Central memory CD4-positive, alpha-beta T cell (primary cell): ENCODE measurements around the gene TAF5L.
A peak's percentile ranks its signal among the peaks of the same experiment; 100 is the strongest.

Experiments used
- DNase-seq: peaks from one replicate; pipeline ENCODE4 v3.0.0; 2022
- total RNA-seq, 3 experiments: gene quantifications; one replicate each; lab custom pipeline; 2026; lab: John Stamatoyannopoulos, UW

Gene TAF5L
- 27.8 to 47.5 (median 37.6) reads per million in 3 experiments for total RNA-seq

DNA sequence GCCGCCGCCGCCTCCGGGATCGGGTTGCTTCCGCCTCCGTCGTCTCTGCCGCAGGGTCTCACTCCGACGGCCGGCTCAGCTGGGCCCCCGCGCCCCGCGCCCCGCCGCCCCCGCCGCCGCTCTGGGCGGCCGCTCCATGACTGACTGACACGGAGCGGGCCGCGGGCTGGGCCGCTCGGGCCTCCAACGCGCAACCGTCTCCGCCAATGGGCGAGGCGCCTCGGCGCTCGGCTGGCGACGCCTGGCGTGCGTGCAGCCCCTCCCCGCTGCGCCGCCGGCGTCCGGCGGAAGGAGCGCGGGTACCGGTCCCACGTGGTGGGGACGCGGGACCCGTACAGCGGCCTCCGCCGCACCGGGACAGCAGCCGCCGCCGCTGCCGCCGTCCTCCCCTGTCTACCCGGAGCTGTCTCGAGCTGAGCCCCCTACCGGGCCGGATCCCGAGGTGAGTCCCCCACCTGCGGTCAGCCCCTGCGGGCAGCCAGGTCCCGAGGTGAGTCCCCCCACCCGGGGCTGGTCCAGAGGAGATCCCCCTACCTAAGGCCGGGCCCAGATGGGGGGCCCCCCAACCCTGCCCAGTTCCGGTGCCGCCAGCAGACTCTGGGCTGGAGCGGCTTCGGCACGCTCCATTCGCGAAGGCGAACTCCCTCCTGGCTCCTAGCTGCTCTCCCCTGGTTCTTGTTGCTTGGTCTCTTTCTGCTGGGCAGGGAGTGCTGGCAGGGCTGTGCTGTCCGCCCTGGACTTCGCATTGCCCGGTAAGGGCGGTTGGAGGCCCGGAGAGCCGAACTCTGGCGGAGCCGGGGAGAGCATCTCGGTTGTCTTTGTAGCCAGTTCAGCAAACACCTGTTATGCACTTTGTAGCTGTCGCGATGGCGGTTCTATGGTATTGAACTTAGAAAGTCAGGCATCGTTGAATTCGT is at the start of gene TAF5L, which contains the start of gene URB2:
Gene TAF5L (minus strand): TSS at position 208 of the 917 bp plus-strand sequence. CDS start 11,640 bp downstream, outside the sequence.
Gene URB2 (plus strand): TSS at position 333 of the 917 bp plus-strand sequence. CDS start 1,387 bp downstream, outside the sequence.
- DNase-seq, result peak; percentile 87

DNA sequence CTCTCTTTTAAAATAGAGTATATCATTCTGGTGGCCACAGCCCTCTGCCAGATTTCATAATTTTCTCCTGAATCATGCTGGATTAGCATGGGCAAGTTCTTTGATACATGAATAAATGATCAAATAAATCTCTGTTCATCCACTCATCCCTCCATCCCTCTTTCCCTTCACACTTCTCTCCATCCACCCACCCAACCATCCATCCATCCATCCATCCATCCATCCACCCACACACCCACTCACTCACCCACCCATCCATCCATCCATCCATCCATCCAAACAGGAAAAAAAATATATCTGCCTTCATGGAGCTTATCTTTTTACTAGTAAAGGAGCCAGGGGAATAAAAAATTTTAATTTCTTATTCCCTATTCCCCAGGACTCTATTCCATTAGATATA is 49.5 kb upstream of the TAF5L start:
- DNase-seq, result no peak

DNA sequence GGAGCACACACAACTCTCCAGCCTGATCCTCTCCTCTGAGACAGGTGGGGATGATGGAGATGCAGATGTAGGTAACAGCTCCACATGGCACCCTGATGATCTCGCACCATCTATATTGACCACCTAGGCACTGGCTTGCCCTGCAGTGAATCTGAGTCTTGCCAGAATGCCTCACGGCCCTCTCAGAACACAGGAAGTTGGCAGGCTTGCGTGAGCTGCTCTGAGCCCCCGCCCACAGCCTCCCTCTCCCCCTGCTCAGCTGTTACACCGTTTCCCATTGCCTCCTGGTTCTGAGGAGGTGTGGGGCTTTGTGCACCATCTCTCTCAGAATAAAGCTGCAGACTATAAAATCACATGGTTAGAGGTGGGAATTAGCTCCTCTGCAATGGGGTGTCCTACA is 48.1 kb upstream of the TAF5L start:
- DNase-seq, result no peak

DNA sequence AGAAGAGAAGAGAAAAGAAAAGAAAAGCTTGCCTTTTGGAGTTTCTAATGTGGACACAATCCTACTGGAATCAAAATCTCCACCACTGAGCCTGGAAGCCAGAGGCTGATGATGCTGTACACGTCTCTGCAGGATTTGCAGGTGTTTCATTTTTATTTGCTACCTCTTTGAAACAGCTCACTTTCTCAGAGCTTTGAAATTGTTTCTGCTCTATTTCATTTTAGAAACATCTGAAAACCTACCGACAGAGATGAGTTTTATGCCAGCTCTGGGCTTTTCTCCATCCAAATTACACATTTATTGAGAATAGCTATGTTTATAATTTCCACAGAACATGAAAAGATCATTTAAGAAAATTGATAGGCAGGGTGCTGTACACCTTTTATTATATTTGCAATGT is 46.3 kb upstream of the TAF5L start:
- DNase-seq, result no peak

DNA sequence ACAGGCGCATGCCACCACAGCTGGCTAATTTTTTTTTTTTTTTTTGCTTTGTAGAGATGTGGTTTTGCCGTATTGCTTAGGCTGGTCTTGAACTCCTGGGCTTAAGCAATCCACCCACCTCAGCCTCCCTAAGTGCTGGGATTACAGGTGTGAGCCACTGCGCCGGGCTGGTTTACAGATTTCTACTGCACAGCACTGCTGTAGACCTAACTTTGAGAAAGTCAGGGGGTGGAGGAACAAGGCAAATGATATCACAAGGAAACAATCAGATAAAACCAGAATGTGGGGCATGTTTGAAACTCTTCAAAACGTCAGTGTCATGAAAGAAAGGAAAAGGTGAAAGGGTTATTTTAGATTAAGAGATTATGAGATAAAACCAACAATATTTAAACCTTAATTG is 45.4 kb upstream of the TAF5L start:
- no peak for DNase-seq

DNA sequence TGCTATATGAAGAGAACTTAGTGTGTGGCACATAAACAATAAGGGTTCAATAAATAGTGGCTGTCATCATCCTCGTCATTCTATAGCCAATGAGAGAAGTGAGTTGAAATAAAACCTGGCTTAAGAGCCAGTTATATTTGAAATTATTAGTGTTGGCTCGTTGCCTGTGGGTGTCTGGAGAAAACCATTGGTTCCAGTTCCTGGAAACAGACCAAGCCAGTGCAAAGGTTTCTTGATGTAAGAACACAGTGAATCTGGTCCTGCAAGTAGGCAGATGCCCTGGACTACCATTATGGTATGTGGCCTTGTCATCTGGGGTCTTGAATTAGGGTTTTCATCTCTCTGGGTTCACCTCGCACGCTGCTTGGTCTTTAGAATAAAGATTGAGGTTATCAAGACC is 43.4 kb upstream of the TAF5L start:
- DNase-seq, result no peak

DNA sequence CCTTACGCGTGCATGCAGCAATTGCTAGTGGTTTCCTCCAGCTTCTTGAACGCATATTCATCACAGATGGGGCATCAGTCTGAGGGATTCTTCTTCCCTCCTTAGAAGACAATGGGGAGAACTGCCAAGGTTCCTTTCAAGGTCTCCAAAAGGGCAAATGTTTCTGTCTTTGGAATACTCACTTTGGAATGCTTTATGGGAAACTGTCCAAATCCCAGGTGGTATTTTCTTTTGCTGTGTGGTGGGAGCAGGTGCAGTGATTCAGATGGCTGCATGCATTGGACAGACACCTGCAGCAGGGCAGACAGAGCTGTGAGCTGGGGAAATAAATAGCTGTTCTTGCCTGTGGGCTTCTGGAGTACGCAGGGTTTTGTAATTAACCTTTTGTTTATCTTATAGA is 40.7 kb upstream of the TAF5L start:
- no peak for DNase-seq

DNA sequence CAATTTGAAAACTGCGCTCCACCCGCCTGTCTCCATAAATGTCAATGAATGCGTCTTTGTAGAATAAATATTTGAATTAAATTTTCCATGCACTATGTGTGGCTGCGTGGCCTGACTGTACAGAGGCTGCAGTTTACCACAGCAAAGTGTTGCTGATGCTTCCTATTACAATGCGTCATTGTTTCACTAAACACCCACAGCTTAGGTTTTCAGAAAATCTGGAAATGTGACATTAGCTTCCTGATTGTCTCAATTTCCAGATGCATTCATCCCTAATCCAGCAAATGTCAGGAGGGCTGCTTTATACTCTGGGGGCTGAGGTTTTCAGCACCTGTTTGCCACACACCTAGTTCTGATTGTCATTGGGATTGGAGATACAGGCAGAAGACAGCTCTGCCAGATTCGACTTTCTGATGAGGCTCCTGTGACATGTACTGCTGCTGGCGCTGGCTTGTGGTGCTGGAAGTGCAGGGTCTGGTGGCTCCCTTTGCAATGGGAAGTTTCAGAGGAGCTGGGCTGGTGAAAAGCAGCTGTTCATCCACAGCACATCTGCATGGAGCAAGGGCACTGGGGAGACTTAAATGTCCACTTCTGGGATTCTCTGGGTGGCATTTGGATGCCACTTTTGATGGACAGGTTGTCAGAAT is 40.1 kb upstream of the TAF5L start:
- no peak for DNase-seq

DNA sequence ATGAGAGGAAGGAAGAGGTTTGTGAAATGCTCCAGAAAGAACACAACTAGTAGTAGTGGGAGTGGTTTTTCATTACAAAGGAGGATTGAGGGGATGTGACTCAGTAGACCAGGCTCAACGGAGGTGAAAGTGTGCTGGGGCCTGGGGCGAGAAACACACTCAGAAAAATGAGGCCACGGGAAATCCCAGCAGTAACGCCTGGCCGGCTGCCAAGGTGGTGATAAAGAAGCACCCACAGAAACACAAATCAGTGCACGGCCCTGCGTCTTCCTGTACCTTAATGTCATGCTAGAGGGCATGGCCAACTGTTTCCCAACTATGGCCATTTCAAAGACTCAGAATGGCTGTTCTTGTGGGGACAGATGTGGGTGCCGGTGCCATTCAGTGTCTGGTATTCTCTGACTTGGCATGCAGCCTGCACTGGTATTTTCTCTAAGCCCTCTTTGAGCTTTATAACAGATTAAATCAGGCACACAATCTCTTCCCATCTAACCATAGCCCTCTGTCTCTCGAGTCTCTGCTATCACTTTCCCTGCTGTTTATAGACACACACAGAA is 38.3 kb upstream of the TAF5L start:
- DNase-seq, result peak; percentile 71

DNA sequence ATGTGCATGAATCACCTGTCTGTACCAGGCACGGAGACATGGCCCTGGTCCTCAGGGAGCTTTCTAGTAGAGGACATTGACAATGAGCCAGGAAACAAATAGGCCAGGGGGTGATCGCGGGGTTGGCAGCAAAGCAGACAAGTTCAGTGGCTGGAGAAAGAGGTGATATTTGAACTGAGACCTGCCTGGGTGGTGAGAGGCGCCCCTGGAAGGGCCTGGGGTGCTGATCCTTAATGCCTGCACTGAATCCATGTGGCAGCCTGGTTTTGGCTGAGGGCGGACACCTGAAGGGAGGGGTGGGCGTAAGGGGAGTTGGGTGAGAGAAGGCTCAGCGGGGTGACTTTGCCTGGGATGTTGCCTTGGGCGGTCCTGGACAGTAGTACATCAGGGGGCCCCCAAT is 36.0 kb upstream of the TAF5L start:
- no peak for DNase-seq

DNA sequence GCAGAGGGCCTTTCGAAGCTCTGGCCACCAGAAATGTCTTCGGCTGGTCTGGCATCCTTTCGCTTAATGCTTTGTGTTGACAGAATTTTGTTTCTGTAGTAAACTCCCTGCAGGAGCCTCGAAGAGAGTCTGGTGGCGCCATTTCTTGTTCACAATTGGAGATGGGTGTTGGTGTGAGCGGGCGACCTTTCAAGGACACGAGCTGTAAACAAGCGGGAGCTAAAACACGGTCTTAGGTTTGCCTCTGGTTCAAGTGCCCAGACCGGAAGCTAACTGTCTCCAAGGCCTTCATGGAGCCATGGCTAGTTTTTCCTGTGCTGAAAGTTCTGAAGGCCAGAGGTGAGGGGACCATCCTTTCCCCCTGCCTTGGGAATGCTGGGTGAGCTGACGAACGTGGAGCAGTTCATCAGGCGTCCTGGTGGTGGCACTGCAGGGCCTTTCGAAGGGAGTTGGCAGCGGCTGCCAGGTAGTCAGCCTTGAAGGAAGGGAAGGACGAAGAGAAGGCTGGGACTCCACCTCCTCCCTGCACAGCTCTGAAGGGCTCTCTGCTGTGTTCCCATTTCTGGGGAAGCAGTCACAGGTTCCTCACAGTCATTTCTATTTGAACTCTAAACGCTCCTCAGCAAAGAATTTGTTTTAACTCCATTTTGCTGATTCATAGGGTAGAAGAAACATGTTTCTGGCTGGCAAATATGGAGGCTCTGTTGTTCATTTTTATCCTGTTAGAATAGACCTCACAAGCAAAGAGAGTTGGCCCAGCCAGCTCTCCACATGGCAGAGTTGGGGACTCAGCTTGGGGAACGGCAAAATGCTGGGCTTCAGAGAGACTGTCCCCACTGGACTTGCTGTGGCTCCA is 35.3 kb upstream of the TAF5L start:
- DNase-seq, result peak; percentile 49

DNA sequence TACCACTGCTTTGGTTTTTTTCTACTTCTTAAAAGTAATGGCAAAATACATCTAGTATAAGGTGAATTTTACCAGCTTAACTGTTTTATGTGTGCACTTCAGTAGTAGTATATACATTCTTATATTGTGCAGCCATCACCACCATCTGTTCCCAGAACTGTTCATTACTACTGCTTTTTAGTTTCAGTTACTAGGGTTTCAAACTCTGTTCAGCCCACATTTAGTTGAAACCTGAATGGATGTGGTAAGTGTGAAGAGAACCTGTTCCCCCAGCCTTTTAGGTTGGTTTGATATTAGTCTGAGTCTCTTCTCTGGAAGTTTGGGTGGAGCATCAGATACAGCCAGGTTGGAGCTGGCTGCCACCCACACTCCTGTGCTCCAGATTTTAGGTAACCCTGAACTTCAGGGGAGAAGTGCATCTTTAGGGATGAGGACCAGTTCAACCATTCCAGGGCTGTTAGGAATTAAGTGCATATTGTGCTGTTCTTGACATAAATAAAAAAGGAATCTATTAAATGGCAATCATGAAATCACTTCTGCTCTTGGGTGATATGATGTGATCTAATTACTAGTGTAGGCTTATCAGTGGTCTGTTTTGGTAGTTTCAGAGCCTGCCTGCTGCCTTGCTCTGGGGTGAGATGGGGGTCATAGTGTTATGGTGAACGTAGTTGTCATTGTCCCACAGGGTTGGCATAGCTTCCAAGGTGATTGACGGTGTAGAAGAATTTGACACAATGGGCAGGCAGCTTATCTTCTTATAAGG is 32.3 kb upstream of the TAF5L start:
- DNase-seq, result no peak

DNA sequence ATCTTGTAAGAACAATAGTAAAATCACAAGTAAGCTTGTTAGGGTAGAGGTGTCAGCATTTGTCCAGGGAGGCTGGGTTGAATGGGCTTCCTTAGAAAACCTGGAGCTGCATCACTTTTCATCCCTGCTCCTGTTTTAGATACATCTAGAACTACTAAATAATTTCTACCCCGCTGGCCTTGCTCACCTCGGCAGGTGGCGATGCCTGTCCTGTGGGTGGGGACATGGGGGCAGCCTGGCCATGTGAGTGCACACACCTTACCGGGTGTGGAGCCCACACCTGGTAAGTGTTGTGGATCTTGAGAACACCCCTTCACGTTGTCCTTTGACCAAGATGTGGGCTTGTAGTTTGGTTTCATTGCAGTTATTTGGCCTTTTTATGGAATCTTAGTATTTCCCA is 29.9 kb upstream of the TAF5L start:
- DNase-seq, result no peak

DNA sequence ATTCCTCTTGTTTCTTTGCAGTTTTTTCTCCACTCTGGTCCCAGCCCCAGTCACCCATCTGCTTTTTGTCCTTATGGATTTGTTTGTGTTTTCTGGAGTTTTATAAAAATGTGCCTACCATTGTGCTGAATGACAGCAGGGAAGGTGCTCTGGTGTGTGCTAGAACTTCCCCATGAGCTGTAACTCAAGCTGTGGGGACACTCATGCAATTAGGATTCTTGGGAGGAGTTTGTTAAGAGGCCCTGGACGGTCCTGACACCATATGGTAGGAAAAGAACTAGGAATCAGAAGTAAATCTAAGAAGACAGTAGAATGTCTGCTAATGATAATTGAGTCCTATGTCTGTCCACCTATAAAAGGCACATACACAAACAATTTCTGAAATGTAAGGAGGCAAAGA is 27.5 kb upstream of the TAF5L start:
- DNase-seq, result no peak

DNA sequence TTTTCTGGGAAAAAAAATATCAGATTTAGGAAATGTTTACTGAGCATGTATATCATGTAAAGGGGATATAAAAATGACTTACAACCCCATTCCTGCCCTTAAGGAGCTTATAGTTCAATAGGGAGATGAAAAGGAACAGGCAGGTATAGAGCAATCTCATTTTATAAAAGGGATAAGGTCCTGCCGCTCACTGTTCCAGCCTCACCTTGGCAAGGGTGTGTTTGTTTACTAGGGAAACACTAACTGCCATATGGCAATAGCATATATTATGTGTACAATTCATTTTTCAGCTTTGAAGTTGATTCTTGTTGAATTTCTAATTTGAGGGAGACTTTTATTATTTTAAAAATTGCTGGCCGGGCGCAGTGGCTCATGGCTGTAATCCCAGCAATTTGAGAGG is 25.6 kb upstream of the TAF5L start:
- no peak for DNase-seq

DNA sequence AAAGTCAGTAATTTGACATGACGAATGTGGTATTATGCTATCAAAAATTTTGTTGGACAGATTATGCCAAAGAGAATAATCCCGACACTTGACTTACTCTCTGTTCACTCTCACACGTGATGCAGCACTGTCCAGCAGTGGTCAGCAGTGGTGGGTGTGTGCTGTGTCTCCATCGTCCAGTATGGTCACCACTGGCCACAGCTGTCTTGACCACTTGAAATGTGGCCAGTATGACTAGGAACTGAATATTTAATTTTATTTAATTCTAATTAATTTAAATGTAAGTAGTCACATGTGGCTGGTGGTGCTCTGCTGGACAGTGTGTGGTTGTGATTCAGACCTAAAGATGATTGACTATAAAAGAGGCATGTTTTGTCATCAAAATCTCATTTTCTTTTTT is 24.1 kb upstream of the TAF5L start:
- no peak for DNase-seq

DNA sequence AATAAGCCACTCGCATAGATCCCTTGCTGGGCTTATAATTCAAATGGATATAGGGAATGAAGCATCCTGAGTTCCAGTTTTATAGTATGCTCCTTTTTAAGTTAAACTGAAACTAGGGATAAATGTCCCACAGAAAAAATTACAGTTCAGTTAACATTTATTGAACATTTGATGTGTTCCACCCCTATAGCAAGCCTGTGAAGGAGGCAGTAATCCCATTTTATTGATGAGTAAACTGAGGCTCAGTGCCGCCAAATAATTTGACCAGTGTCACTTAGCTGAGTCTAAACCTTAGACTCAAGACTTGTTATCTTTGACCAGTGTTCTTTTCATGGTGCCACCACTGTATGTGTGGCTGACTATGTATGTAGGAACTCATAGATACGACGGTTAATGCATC is 22.5 kb upstream of the TAF5L start:
- DNase-seq, result no peak

DNA sequence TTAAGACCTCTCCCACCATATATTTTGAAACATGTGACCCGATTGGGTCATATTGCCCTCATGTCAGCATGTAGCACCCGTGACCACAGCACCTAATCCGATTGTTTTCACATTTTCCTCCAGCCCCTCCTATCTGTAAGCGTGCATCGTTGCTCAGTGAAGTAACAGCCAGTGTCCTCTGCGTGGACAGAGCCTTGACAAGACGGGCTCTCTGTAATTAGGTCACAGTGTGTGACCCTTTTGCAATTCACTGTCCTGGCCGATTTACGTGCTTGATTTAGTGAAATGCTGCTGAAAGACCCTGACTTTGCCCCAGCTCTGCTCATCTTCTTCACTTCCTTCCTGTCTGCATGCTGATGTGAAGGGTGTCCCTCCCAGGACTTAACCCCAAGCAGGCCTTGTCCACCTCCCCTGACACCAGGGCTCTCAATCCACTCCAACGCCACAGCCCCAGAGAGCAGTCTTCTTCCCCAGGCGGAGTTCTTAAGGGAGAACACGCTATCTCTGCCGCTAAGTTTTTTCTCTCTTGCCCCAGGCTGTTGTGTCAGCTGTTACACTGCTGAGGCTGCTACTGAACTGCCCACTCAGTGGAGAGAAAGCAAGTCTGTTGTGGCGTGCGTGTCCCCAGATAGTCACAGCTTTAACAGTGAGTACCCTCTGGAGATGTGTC is 19.5 kb upstream of the TAF5L start:
- no peak for DNase-seq

DNA sequence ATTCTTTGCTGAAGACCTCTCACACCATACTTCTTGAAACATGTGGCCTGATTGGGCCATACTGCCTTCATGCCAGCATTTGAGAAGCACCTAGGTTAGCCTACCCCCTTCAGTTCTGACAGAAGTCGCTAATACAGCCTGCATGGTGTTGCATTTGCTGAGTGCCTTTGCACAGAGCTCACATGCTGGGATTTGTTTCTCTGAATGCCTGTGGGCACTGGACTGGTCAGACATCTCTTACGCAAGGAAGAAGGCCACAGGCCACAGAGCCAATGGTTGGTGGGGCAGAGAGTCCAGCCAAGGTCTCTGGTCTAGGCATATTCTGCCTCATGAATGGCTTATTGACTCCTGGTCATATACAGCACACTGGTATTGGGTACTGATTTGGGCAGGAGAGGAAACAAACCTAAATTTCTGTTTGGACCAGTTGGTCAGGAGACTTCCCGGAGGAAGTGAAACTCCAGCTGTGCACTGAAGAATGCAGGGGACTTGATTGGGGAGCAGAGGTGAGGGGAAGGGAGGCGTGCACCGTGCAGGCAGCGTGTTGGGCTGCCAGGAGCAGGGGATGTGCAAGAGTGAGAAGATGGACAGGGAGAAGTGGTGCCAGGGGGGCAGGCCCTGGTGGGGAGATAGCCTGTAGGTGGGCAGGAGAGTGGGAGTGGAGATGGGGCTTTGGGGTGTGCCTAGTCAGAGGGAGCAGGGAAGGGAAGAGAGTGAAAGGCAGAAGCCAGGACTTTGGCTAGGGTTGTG is 18.2 kb upstream of the TAF5L start:
- DNase-seq, result no peak

DNA sequence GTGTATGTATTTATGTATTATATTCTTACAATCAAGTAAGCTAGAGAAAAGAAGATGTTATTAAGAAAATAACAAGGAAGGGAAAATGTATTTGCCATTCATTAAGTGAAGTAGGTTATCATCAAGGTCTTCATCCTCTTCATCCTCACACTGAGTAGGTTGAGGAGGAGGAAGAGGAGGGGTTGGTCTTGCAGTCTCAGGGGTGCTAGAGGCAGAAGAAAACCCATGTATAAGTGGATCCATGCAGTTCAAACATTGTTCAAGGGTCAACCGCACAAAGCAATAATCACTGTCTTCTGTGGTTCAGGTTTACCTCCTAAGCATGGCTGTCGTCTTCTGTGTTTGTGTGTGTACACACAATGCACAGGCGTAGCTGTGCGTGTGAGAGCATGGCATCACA is 17.0 kb upstream of the TAF5L start:
- no peak for DNase-seq

DNA sequence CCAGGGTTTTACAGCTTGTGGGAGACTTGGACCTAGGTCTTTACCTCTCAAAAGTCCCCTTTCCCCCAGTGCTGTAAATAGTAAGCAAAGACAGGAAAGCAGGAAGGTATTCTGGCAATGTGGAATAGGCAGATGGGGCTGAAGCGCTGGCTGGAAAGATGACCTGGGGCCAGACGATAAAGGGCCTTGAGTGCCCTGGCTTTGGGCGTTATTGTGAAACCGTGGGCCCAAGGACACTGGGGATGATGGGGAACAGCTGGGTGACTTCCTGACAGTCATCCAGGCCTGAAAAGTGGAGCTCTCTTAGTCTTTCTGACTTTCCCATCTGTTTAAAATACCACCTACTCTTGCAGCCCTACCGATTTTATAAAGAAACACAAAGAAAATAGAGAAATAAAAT is 16.5 kb upstream of the TAF5L start:
- DNase-seq, result no peak
